GM23338 (cell line): ENCODE measurements around the gene NPLOC4. TPM values are rescaled to one million over a fixed set of nuclear protein-coding genes. Genes with fewer than 3 reads are reported as not detected.

Experiments
- ATAC-seq: fragments of 200-7000 bp; cut with Tn5 transposase; 3 replicates; pipeline ENCODE4 v1.9.1; 2020
- DNase-seq: peaks from one replicate; pipeline ENCODE4 v3.0.0-alpha.2; 2015; ENCODE audit warnings: low spot score
- H2AFZ ChIP-seq: fragments of 200-600 bp; sonication (generic); 2 replicates; pipeline ENCODE4 v1.8.0; 2016; ENCODE audit warnings: antibody characterized with exemption, mild to moderate bottlenecking, moderate library complexity
- H3F3A ChIP-seq: fragments of 200-600 bp; sonication (generic); replicated peaks from 2 replicates; pipeline ENCODE4 v1.8.0; 2017; ENCODE audit warnings: antibody characterized with exemption, mixed run types, low read depth
- H3K27ac ChIP-seq: fragments of 200-600 bp; sonication (generic); 2 replicates; pipeline ENCODE4 v1.6.1; 2016; ENCODE audit warnings: low read depth
- H3K27me3 ChIP-seq: fragments of 200-600 bp; sonication (generic); 2 replicates; pipeline ENCODE4 v1.8.0; 2016; ENCODE audit warnings: mild to moderate bottlenecking, mixed run types, moderate library complexity; ENCODE audit not compliant: insufficient read depth
- H3K36me3 ChIP-seq: fragments of 200-600 bp; sonication (generic); 2 replicates; pipeline ENCODE4 v1.8.0; 2016; ENCODE audit warnings: mild to moderate bottlenecking; ENCODE audit not compliant: insufficient read depth
- H3K4me1 ChIP-seq: fragments of 200-600 bp; sonication (generic); 2 replicates; pipeline ENCODE4 v1.8.0; 2016; ENCODE audit warnings: mild to moderate bottlenecking, moderate library complexity; ENCODE audit not compliant: insufficient read depth
- H3K4me2 ChIP-seq: fragments of 200-600 bp; sonication (generic); 2 replicates; pipeline ENCODE4 v1.7.1; 2017; ENCODE audit warnings: mixed run types
- H3K4me3 ChIP-seq: fragments of 200-600 bp; sonication (generic); 2 replicates; pipeline ENCODE4 v1.6.1; 2016; ENCODE audit warnings: mixed run types
- H3K79me2 ChIP-seq: fragments of 200-600 bp; sonication (generic); replicated peaks from 2 replicates; pipeline ENCODE4 v1.8.0; 2017; ENCODE audit warnings: mild to moderate bottlenecking; ENCODE audit not compliant: insufficient read depth
- H3K9me2 ChIP-seq: fragments of 200-600 bp; sonication (generic); 2 replicates; pipeline ENCODE4 v1.8.0; 2017; ENCODE audit not compliant: insufficient read depth
- H4K20me1 ChIP-seq: fragments of 200-600 bp; sonication (generic); replicated peaks from 2 replicates; pipeline ENCODE4 v1.8.0; 2017; ENCODE audit warnings: mild to moderate bottlenecking; ENCODE audit not compliant: insufficient read depth
- H3K27ac Mint-ChIP-seq: 2 replicates; pipeline ENCODE4 v1.8.0; 2020; ENCODE audit warnings: inconsistent platforms, mild to moderate bottlenecking, moderate library complexity, mixed read lengths
- H3K27me3 Mint-ChIP-seq: 3 replicates; pipeline ENCODE4 v1.8.0; 2022; ENCODE audit warnings: low read depth, mild to moderate bottlenecking, moderate library complexity, mixed read lengths, inconsistent platforms; ENCODE audit not compliant: insufficient read depth, poor library complexity
- H3K36me3 Mint-ChIP-seq: 3 replicates; pipeline ENCODE4 v1.8.0; 2021; ENCODE audit warnings: low read depth, mild to moderate bottlenecking, inconsistent platforms, moderate library complexity, mixed read lengths
- H3K4me1 Mint-ChIP-seq: 3 replicates; pipeline ENCODE4 v1.8.0; 2020; ENCODE audit warnings: mild to moderate bottlenecking, inconsistent platforms, mixed read lengths
- H3K4me3 Mint-ChIP-seq: 3 replicates; pipeline ENCODE4 v1.8.0; 2021; ENCODE audit warnings: moderate library complexity, mild to moderate bottlenecking, inconsistent platforms, mixed read lengths
- H3K9me3 Mint-ChIP-seq: 3 replicates; pipeline ENCODE4 v1.8.0; 2020; ENCODE audit warnings: moderate library complexity, mild to moderate bottlenecking, inconsistent platforms, mixed read lengths
- EZH2 ChIP-seq: fragments of 200-600 bp; sonication (generic); IDR thresholded peaks from one replicate; pipeline ENCODE4 v1.8.0; 2017; ENCODE audit warnings: antibody characterized with exemption, mild to moderate bottlenecking, low read depth; ENCODE audit not compliant: unreplicated experiment
- EZH2phosphoT487 ChIP-seq: fragments of 200-600 bp; sonication (generic); IDR thresholded peaks from one replicate; pipeline ENCODE4 v1.8.1; 2018; ENCODE audit warnings: antibody characterized with exemption; ENCODE audit not compliant: unreplicated experiment
- JUNB ChIP-seq: IDR thresholded peaks from one replicate; pipeline ENCODE4 v1.6.1; 2016; ENCODE audit warnings: antibody characterized with exemption; ENCODE audit not compliant: unreplicated experiment
- POLR2AphosphoS5 ChIP-seq: IDR thresholded peaks from 2 replicates; pipeline ENCODE4 v1.6.1; 2016; ENCODE audit warnings: antibody characterized with exemption, low read depth
- STAT1 ChIP-seq: IDR thresholded peaks from one replicate; pipeline ENCODE4 v1.6.1; 2016; ENCODE audit warnings: antibody characterized with exemption; ENCODE audit not compliant: unreplicated experiment
- ZNF114 ChIP-seq: fragments of 250-450 bp; sonication (Bioruptor Pico); IDR thresholded peaks from 2 replicates; pipeline ENCODE4 v1.5.0; 2020; ENCODE audit warnings: mild to moderate bottlenecking, moderate library complexity
- ZNF331 ChIP-seq: fragments of 250-450 bp; sonication (Bioruptor Pico); IDR thresholded peaks from 2 replicates; pipeline ENCODE4 v1.5.0; 2020; ENCODE audit warnings: low read depth, mild to moderate bottlenecking, moderate library complexity
- ZNF462 ChIP-seq: fragments of 250-450 bp; sonication (Bioruptor Pico); IDR thresholded peaks from 2 replicates; pipeline ENCODE4 v1.5.0; 2020; ENCODE audit warnings: mild to moderate bottlenecking, moderate library complexity
- polyA plus RNA-seq: library from polyadenylated mRNA; unstranded; fragments of >200 nt; fragmentation: Nextera tagmentation; extraction: Ambion mirVana; gene quantifications from 2 replicates; pipeline ENCODE4 v1.2.1, GENCODE V29; 2016
- total RNA-seq: library from RNA; depleted of rRNA; stranded (reverse); fragments of >200 nt; shearing (Covaris generic); gene quantifications from 2 replicates; pipeline ENCODE4 v1.2.3, GENCODE V29; 2014

The NPLOC4 gene
- total and polyA plus RNA-seq, 2 experiments from 2014 or later: 24.1 to 79.1 TPM

GRCh38 chr17:81536299-81537290 lies 100.3 kb downstream of the NPLOC4 start:
- Histone ChIP-seq H3K36me3 (no peaks in the 10 kb centered on the region), H3K27ac (no peak overlapping the region), H3K4me2 (peak overlapping the region; percentile 76), H3K79me2 (no peaks in the 10 kb centered on the region), H3K9me2 (no peaks in the 10 kb centered on the region), H3K4me3 (peak overlapping the region; percentile 47; the same call in 1 of the 2 replicates), H3K4me1 (no peaks in the 10 kb centered on the region), H4K20me1 (no peaks in the 10 kb centered on the region), H3F3A (no peaks in the 10 kb centered on the region), H2AFZ (no peak overlapping the region), H3K27me3 (peaks cover 22% of the 10 kb centered on the region)
- Mint-ChIP-seq H3K27ac (no peak overlapping the region), H3K4me1 (peaks cover 7% of the 10 kb centered on the region), H3K36me3 (peaks cover 2% of the 10 kb centered on the region; the same call in 1 of the 3 replicates), H3K4me3 (peak overlapping the region; percentile 50; the same call in 2 of the 3 replicates), H3K9me3 (no peaks in the 10 kb centered on the region; the same call in 2 of the 3 replicates), H3K27me3 (peaks cover 25% of the 10 kb centered on the region)
- peak; percentile 30 for ATAC-seq
- TF ChIP-seq JUNB: no peak
- no peak for TF ChIP-seq POLR2AphosphoS5
- TF ChIP-seq EZH2: no peak
- TF ChIP-seq STAT1: no peak
- TF ChIP-seq EZH2phosphoT487: no peak
- TF ChIP-seq ZNF331: no peak
- no peak for TF ChIP-seq ZNF114 (CRISPR knock-in tag)
- no peak for TF ChIP-seq ZNF462 (CRISPR knock-in tag)
- DNase-seq: peak; percentile 65
